DOHH2 (cell line): ENCODE data around the gene SMPD2.

Experiments used
- H3F3A ChIP-seq: fragments of 200-600 bp; sonication (generic), shearing (Covaris generic); 2 replicates; pipeline ENCODE4 v1.6.0; 2016; ENCODE audit warnings: antibody characterized with exemption, mild to moderate bottlenecking; ENCODE audit not compliant: control insufficient read depth, insufficient read depth
- H3K27ac ChIP-seq: fragments of 200-600 bp; sonication (generic); 2 replicates; pipeline ENCODE4 v1.5.1; 2014; ENCODE audit warnings: low read depth, mild to moderate bottlenecking, low read length, moderate library complexity
- H3K27me3 ChIP-seq: fragments of 200-600 bp; sonication (generic); 2 replicates; pipeline ENCODE4 v1.6.1; 2014; ENCODE audit warnings: mild to moderate bottlenecking, low read length, mixed read lengths; ENCODE audit not compliant: control insufficient read depth
- H3K36me3 ChIP-seq: fragments of 200-600 bp; sonication (generic); 2 replicates; pipeline ENCODE4 v1.6.1; 2014; ENCODE audit warnings: mild to moderate bottlenecking, low read length, moderate library complexity, mixed read lengths; ENCODE audit not compliant: control insufficient read depth
- H3K4me1 ChIP-seq: fragments of 200-600 bp; sonication (generic); 2 replicates; pipeline ENCODE4 v1.6.1; 2014; ENCODE audit warnings: mild to moderate bottlenecking, low read length, mixed read lengths; ENCODE audit not compliant: control insufficient read depth
- H3K4me2 ChIP-seq: fragments of 200-600 bp; sonication (generic); 2 replicates; pipeline ENCODE4 v1.6.0; 2014; ENCODE audit warnings: mild to moderate bottlenecking, low read length, moderate library complexity
- H3K4me3 ChIP-seq: fragments of 200-600 bp; sonication (generic); 2 replicates; pipeline ENCODE4 v1.5.1; 2014; ENCODE audit warnings: mild to moderate bottlenecking, low read length, mixed read lengths
- H3K79me2 ChIP-seq: fragments of 200-600 bp; sonication (generic); 2 replicates; pipeline ENCODE4 v1.6.1; 2014; ENCODE audit warnings: mild to moderate bottlenecking, low read length, mixed read lengths; ENCODE audit not compliant: control insufficient read depth
- H3K9me2 ChIP-seq: fragments of 200-600 bp; sonication (generic); replicated peaks from 2 replicates; pipeline ENCODE4 v1.6.1; 2014; ENCODE audit warnings: mild to moderate bottlenecking, low read length, mixed read lengths; ENCODE audit not compliant: control insufficient read depth
- H3K9me3 ChIP-seq: fragments of 200-600 bp; sonication (generic); 2 replicates; pipeline ENCODE4 v1.6.1; 2014; ENCODE audit warnings: antibody characterized with exemption, low read length, mixed read lengths; ENCODE audit not compliant: control insufficient read depth, insufficient read depth
- H4K20me1 ChIP-seq: fragments of 200-600 bp; sonication (generic); 2 replicates; pipeline ENCODE4 v1.6.0; 2014; ENCODE audit warnings: low read depth, mild to moderate bottlenecking, antibody characterized with exemption, low read length, moderate library complexity; ENCODE audit not compliant: control insufficient read depth, insufficient read depth
- CTCF ChIP-seq: fragments of 200-600 bp; sonication (generic); IDR thresholded peaks from one replicate; pipeline ENCODE4 v1.5.1; 2014; ENCODE audit warnings: antibody characterized with exemption, mild to moderate bottlenecking, low read depth, low read length; ENCODE audit not compliant: poor library complexity, severe bottlenecking
- EZH2phosphoT487 ChIP-seq: fragments of 200-600 bp; sonication (generic); IDR thresholded peaks from 2 replicates; pipeline ENCODE4 v1.6.1; 2017; ENCODE audit warnings: borderline replicate concordance, mild to moderate bottlenecking, antibody characterized with exemption, low read length, moderate library complexity, mixed read lengths

Gene SMPD2

DNA sequence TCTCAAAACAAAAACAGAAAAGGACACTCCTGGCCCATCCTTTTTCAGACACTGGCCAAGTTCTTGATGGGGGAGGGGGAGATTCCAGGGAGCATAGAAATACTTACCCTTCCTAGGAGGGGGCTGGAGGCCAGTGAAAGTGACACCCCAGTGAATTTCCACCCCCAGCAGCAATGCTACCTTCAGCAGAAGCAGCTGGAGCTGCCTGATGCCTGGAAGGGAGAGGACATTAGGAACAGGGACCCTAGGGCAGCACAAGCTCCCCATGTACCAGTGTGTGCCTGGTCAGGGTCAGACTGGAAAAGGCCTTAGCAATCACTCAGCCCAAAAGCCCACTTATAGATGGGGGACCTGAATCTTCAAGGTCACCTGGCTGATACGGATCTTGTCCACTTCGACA, 12.6 kb downstream of the SMPD2 start:
- Histone ChIP-seq H3K79me2 (peaks cover 23% of the 10 kb centered on the region), H3K4me2 (peak overlapping the region; percentile 84), H3K4me3 (no peak overlapping the region; the same call in 1 of the 2 replicates), H3K27me3 (no peaks in the 10 kb centered on the region), H3K4me1 (peaks cover 70% of the 10 kb centered on the region), H4K20me1 (no peaks in the 10 kb centered on the region), H3K9me3 (no peaks in the 10 kb centered on the region), H3K9me2 (no peaks in the 10 kb centered on the region), H3F3A (peaks cover 21% of the 10 kb centered on the region), H3K27ac (no peak overlapping the region), H3K36me3 (peaks cover 42% of the 10 kb centered on the region)
- TF ChIP-seq CTCF (no peak), EZH2phosphoT487 (no peak)

GRCh38 chr6:109453594-109454495, 13.3 kb downstream of the SMPD2 start:
- Histone ChIP-seq H3K9me3 (no peaks in the 10 kb centered on the region), H3F3A (peaks cover 21% of the 10 kb centered on the region), H3K79me2 (peaks cover 23% of the 10 kb centered on the region), H3K36me3 (peaks cover 41% of the 10 kb centered on the region), H3K27me3 (no peaks in the 10 kb centered on the region), H3K4me1 (peaks cover 76% of the 10 kb centered on the region), H3K27ac (peak overlapping the region; percentile 100), H3K4me2 (peak overlapping the region; percentile 84), H3K4me3 (peak overlapping the region; percentile 94), H3K9me2 (no peaks in the 10 kb centered on the region), H4K20me1 (no peaks in the 10 kb centered on the region)
- no peak for TF ChIP-seq CTCF
- no peak for TF ChIP-seq EZH2phosphoT487

DNA sequence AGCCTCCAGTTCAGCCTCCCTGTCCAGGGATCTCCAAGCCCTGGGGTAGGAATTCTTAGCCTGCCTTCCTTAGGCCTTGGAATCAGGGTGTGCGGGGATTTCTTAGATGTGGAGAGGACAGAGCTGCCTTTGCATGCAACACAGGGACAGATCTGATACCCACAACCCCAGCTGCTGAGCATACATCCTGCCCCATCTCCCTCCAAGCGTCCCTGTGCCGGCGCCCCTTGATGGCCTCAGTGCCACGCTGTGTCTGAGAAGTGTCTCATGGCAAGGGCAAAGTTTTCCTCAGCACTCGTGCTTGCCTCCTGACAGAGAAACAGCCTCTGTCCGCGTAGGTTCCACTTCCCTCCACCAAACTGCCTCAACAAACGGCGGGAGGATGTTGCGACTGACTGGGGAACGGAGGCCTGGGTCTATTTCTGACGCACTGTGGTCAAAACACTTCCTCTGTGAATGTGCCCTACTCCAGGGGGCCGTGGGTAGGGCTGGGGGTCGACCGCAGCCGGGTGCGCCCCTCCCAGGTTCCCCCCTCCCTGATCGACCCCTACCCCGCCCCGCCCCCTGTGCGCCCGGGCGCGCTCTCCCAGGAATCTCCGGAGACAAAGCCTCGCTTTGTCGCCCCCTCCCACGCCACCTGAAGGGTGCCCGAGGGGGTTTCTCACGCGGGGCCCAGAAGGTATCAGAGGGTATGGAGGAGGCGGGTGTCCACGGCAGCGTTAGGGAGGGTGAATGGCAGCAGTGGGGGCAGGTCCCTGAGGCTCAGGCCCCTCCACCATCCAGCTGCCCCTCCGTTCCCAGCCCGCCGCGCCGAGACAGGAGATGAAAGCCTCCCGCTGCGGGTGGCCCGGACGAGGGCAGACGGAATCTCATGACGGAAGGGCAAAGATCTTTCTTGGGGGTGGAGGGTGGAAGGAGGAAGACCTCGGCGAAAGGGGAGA, 14.2 kb downstream of the SMPD2 start:
- Histone ChIP-seq H3K9me3 (no peaks in the 10 kb centered on the region), H4K20me1 (no peaks in the 10 kb centered on the region), H3K9me2 (no peaks in the 10 kb centered on the region), H3K27ac (peak overlapping the region; percentile 100), H3K79me2 (peaks cover 23% of the 10 kb centered on the region), H3K4me1 (peaks cover 79% of the 10 kb centered on the region), H3K4me2 (peak overlapping the region; percentile 84), H3F3A (peaks cover 29% of the 10 kb centered on the region), H3K27me3 (no peaks in the 10 kb centered on the region), H3K36me3 (peaks cover 43% of the 10 kb centered on the region), H3K4me3 (peak overlapping the region; percentile 94)
- TF ChIP-seq EZH2phosphoT487 (no peak), CTCF (no peak)
